H9 (cell line): ENCODE measurements around the gene BACH2. TPM values are rescaled to one million over a fixed set of nuclear protein-coding genes. Genes with fewer than 3 reads are reported as not detected.

ENCODE experiments used
- DNase-seq: peaks from one replicate; pipeline ENCODE4 v3.0.0-alpha.2; 2017
- H2AFZ ChIP-seq: one replicate; pipeline ENCODE4 v1.6.1; 2013; ENCODE audit warnings: mild to moderate bottlenecking, low read length, control low read depth, moderate library complexity
- H2AK5ac ChIP-seq: 2 replicates; pipeline ENCODE4 v1.6.1; 2013; ENCODE audit warnings: low read length, control low read depth, mixed read lengths; ENCODE audit not compliant: insufficient read length
- H2BK120ac ChIP-seq: one replicate; pipeline ENCODE4 v1.6.1; 2013; ENCODE audit warnings: low read depth, mild to moderate bottlenecking, low read length, control low read depth, inconsistent platforms; ENCODE audit not compliant: poor library complexity, severe bottlenecking
- H2BK12ac ChIP-seq: 2 replicates; pipeline ENCODE4 v1.6.1; 2013; ENCODE audit warnings: low read length, control low read depth, mixed read lengths, low read depth; ENCODE audit not compliant: insufficient read length
- H2BK15ac ChIP-seq: 2 replicates; pipeline ENCODE4 v1.6.1; 2013; ENCODE audit warnings: low read depth, low read length, control low read depth
- H2BK20ac ChIP-seq: one replicate; pipeline ENCODE4 v1.6.1; 2013; ENCODE audit warnings: low read depth, mild to moderate bottlenecking, low read length, control low read depth, inconsistent platforms; ENCODE audit not compliant: poor library complexity, severe bottlenecking
- H2BK5ac ChIP-seq: 2 replicates; pipeline ENCODE4 v1.6.1; 2013; ENCODE audit warnings: low read length, control low read depth, mixed read lengths; ENCODE audit not compliant: insufficient read length
- H3K14ac ChIP-seq: 2 replicates; pipeline ENCODE4 v1.6.1; 2013; ENCODE audit warnings: low read length, control low read depth; ENCODE audit not compliant: insufficient read depth
- H3K18ac ChIP-seq: 2 replicates; pipeline ENCODE4 v1.6.1; 2013; ENCODE audit warnings: low read depth, mild to moderate bottlenecking, mixed read lengths, low read length, control low read depth; ENCODE audit not compliant: insufficient read length
- H3K23ac ChIP-seq: 2 replicates; pipeline ENCODE4 v1.6.1; 2013; ENCODE audit warnings: low read length, control low read depth, mixed read lengths, low read depth; ENCODE audit not compliant: insufficient read length
- H3K23me2 ChIP-seq: 2 replicates; pipeline ENCODE4 v1.6.1; 2013; ENCODE audit warnings: low read depth, mild to moderate bottlenecking, mixed read lengths, low read length, control low read depth; ENCODE audit not compliant: insufficient read length, poor library complexity, severe bottlenecking
- H3K27ac ChIP-seq: 2 replicates; pipeline ENCODE4 v1.5.1; 2013; ENCODE audit warnings: low read length, control low read depth, mixed read lengths, low read depth; ENCODE audit not compliant: insufficient read length
- H3K27me3 ChIP-seq: 2 replicates; pipeline ENCODE4 v1.6.1; 2013; ENCODE audit warnings: low read length, control low read depth, inconsistent platforms; ENCODE audit not compliant: insufficient read depth
- H3K4ac ChIP-seq: 2 replicates; pipeline ENCODE4 v1.6.1; 2013; ENCODE audit warnings: low read depth, mild to moderate bottlenecking, control low read depth, inconsistent platforms, low read length, moderate library complexity
- H3K4me1 ChIP-seq: 2 replicates; pipeline ENCODE4 v1.6.1; 2013; ENCODE audit warnings: low read length, control low read depth, inconsistent platforms; ENCODE audit not compliant: insufficient read depth
- H3K4me2 ChIP-seq: 2 replicates; pipeline ENCODE4 v1.6.1; 2013; ENCODE audit warnings: low read length, control low read depth, mixed read lengths; ENCODE audit not compliant: insufficient read length, insufficient read depth
- H3K56ac ChIP-seq: 2 replicates; pipeline ENCODE4 v1.6.1; 2013; ENCODE audit warnings: low read depth, mild to moderate bottlenecking, mixed read lengths, low read length, control low read depth; ENCODE audit not compliant: insufficient read length
- H3K79me1 ChIP-seq: 2 replicates; pipeline ENCODE4 v1.6.1; 2013; ENCODE audit warnings: low read depth, mild to moderate bottlenecking, moderate library complexity, low read length, control low read depth, inconsistent platforms; ENCODE audit not compliant: insufficient read depth, poor library complexity, severe bottlenecking
- H3K79me2 ChIP-seq: 2 replicates; pipeline ENCODE4 v1.6.1; 2013; ENCODE audit warnings: low read length, control low read depth, inconsistent platforms; ENCODE audit not compliant: insufficient read depth
- H3K9ac ChIP-seq: 2 replicates; pipeline ENCODE4 v1.6.1; 2013; ENCODE audit warnings: low read length, control low read depth, mixed read lengths; ENCODE audit not compliant: insufficient read length; ENCODE audit errors: extremely low read depth
- H3K9me3 ChIP-seq: one replicate; pipeline ENCODE4 v1.6.1; 2013; ENCODE audit warnings: low read depth, low read length, inconsistent platforms; ENCODE audit not compliant: control insufficient read depth
- H3T11ph ChIP-seq: one replicate; pipeline ENCODE4 v1.6.1; 2013; ENCODE audit warnings: mild to moderate bottlenecking, low read length, control low read depth, inconsistent platforms
- H4K20me1 ChIP-seq: one replicate; pipeline ENCODE4 v1.6.1; 2013; ENCODE audit not compliant: control insufficient read depth, insufficient read length, insufficient read depth
- H4K5ac ChIP-seq: 2 replicates; pipeline ENCODE4 v1.6.1; 2013; ENCODE audit warnings: low read depth, mild to moderate bottlenecking, mixed read lengths, low read length, control low read depth; ENCODE audit not compliant: insufficient read length
- H4K8ac ChIP-seq: replicated peaks from 2 replicates; pipeline ENCODE4 v1.6.1; 2013; ENCODE audit warnings: low read length, control low read depth, mixed read lengths, low read depth; ENCODE audit not compliant: insufficient read length
- H4K91ac ChIP-seq: 2 replicates; pipeline ENCODE4 v1.6.1; 2013; ENCODE audit warnings: low read depth, mild to moderate bottlenecking, moderate library complexity, mixed read lengths, low read length, control low read depth; ENCODE audit not compliant: insufficient read length
- H3K27ac Mint-ChIP-seq, 3 experiments: 2 replicates in 2 of 3; 3 replicates in 1 of 3; pipeline ENCODE4 v1.8.0; 2020 to 2021; ENCODE audit warnings: mixed read lengths in 3 of 3, mild to moderate bottlenecking in 1 of 3, moderate library complexity in 1 of 3
- H3K27me3 Mint-ChIP-seq: 2 replicates; pipeline ENCODE4 v1.8.0; 2021; ENCODE audit warnings: low read depth, mild to moderate bottlenecking, moderate library complexity, mixed read lengths
- H3K36me3 Mint-ChIP-seq, 3 experiments: 2 replicates in 2 of 3; 3 replicates in 1 of 3; pipeline ENCODE4 v1.8.0; 2020 to 2021; ENCODE audit warnings: low read depth in 3 of 3, mixed read lengths in 3 of 3; ENCODE audit not compliant: insufficient read depth in 1 of 3
- H3K4me1 Mint-ChIP-seq, 2 experiments: 2 replicates each; pipeline ENCODE4 v1.8.0; 2020; ENCODE audit warnings: mixed read lengths in 2 of 2
- H3K4me3 Mint-ChIP-seq, 2 experiments: 2 replicates in 1 of 2; 3 replicates in 1 of 2; pipeline ENCODE4 v1.8.0; 2020 to 2021; ENCODE audit warnings: mild to moderate bottlenecking in 2 of 2, mixed read lengths in 2 of 2, moderate library complexity in 1 of 2
- H3K9me3 Mint-ChIP-seq, 2 experiments: 2 replicates in 1 of 2; 3 replicates in 1 of 2; pipeline ENCODE4 v1.8.0; 2020; ENCODE audit warnings: mild to moderate bottlenecking in 2 of 2, mixed read lengths in 2 of 2, moderate library complexity in 1 of 2
- WGBS: extraction: QIAGEN DNeasy Blood & Tissue Kit; methylation state at CpG from one replicate; pipeline ENCODE4 v1.1.7; 2013; ENCODE audit warnings: missing lambda C conversion rate, low lambda C conversion rate, mixed read lengths; ENCODE audit not compliant: insufficient read length; ENCODE audit errors: extremely low coverage; 5-methylcytosine and 5-hydroxymethylcytosine counted together
- total RNA-seq: library from RNA; stranded (reverse); gene quantifications from 2 replicates; pipeline ENCODE4 v1.2.1, GENCODE V29; 2021
- TF ChIP-seq, protein P1 (sequence below): fragments of 200-600 bp; sonication (generic); conservative IDR thresholded peaks from 3 replicates; pipeline ENCODE4 v1.8.0; 2021; ENCODE audit warnings: antibody characterized with exemption, mild to moderate bottlenecking

The BACH2 gene
- total RNA-seq, 1 experiment from 2014 or later, result 2.0 TPM

DNA sequence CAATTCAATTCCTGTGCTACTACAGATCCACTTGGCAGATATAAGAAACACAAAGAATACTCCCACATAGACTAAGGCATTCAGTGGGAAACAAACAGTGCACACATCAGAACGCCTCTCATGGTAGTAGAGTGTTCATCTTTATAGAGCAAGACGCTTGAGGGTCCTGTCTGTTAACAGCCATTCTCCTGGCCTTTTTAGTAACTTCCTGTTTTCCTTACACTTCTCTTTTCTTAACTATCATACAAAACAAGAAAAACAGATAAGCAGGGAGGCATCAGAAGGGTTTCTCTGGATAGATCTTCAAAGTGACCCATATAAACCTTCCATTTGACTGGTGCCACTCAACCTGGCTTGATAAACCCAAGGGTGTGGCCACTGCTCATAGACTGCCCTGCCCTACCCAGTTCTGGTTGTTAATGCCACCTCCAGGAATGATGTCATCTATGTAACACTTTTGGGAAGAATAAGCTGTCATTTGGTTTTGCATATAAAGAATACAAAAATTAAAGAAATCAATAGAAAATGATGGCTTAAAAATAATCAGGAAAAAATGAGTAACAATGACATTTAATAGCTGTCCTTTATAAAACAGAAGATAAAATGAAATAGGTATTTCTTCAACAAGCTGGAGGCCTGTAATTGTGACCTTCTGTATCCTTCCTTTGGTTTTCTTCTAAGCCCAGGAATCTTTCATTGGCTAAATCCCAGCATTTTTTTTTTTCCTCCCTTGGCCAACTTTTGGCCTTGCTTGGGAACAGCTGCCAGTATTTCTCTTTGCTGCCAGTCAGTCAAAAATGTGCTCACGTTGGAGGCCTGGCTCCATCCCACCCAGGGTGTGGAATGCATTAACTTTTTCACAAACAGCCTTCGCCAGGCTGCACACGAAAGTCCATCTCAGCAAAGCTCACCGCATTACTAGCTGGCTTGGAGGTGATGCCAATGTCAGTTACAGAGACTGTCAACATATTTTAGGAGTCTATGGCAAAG is 298.9 kb downstream of the BACH2 start:
- Histone ChIP-seq H4K91ac (no peak overlapping the region), H3K79me1 (no peaks in the 10 kb centered on the region), H3K27me3 (no peaks in the 10 kb centered on the region), H4K5ac (no peak overlapping the region), H3K14ac (no peak overlapping the region), H4K20me1 (no peaks in the 10 kb centered on the region), H4K8ac (no peak overlapping the region), H3K27ac (no peak overlapping the region), H2BK120ac (no peak overlapping the region), H3K4ac (no peak overlapping the region), H2AFZ (no peak overlapping the region), H3K4me2 (no peak overlapping the region), H3K56ac (no peak overlapping the region), H3K23me2 (no peaks in the 10 kb centered on the region), H2BK15ac (no peak overlapping the region), H3K18ac (no peak overlapping the region), H2AK5ac (no peak overlapping the region), H2BK5ac (no peak overlapping the region), H3K9me3 (no peaks in the 10 kb centered on the region), H3K4me1 (no peaks in the 10 kb centered on the region), H3K79me2 (no peaks in the 10 kb centered on the region), H3K9ac (no peak overlapping the region), H3T11ph (no peak overlapping the region), H2BK20ac (no peak overlapping the region), H3K23ac (no peak overlapping the region), H2BK12ac (no peak overlapping the region)
- no peak overlapping the region for H3K4me3 Mint-ChIP-seq
- H3K9me3 Mint-ChIP-seq, result no peaks in the 10 kb centered on the region
- TF ChIP-seq, protein P1, sequence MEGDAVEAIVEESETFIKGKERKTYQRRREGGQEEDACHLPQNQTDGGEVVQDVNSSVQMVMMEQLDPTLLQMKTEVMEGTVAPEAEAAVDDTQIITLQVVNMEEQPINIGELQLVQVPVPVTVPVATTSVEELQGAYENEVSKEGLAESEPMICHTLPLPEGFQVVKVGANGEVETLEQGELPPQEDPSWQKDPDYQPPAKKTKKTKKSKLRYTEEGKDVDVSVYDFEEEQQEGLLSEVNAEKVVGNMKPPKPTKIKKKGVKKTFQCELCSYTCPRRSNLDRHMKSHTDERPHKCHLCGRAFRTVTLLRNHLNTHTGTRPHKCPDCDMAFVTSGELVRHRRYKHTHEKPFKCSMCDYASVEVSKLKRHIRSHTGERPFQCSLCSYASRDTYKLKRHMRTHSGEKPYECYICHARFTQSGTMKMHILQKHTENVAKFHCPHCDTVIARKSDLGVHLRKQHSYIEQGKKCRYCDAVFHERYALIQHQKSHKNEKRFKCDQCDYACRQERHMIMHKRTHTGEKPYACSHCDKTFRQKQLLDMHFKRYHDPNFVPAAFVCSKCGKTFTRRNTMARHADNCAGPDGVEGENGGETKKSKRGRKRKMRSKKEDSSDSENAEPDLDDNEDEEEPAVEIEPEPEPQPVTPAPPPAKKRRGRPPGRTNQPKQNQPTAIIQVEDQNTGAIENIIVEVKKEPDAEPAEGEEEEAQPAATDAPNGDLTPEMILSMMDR, result no peak
- H3K27me3 Mint-ChIP-seq, result no peaks in the 10 kb centered on the region
- no peak overlapping the region for H3K27ac Mint-ChIP-seq
- no peaks in the 10 kb centered on the region for H3K4me1 Mint-ChIP-seq
- DNase-seq, result no peak
- H3K36me3 Mint-ChIP-seq, result no peaks in the 10 kb centered on the region
- no CpG with 5 or more reads among the region's 6 CpGs for WGBS
